Stimulated activated CD8-positive, alpha-beta memory T cell treated with anti-CD3 and anti-CD28 coated beads, Interleukin-7, amount 100 ng/mL, for 1 hour (primary cell): ENCODE measurements around the gene EXOSC10.
"Not testable (repeated sequence)": the region's sequence is repeated elsewhere in the genome, so short reads cannot be mapped to it uniquely, and the experiment has no call there.

ENCODE experiments used
- DNase-seq, 2 donors: peaks; one replicate each; pipeline ENCODE4 v3.0.0-alpha.2; 2020; ENCODE audit warnings: low read depth in 2 of 2

EXOSC10 gene

DNA sequence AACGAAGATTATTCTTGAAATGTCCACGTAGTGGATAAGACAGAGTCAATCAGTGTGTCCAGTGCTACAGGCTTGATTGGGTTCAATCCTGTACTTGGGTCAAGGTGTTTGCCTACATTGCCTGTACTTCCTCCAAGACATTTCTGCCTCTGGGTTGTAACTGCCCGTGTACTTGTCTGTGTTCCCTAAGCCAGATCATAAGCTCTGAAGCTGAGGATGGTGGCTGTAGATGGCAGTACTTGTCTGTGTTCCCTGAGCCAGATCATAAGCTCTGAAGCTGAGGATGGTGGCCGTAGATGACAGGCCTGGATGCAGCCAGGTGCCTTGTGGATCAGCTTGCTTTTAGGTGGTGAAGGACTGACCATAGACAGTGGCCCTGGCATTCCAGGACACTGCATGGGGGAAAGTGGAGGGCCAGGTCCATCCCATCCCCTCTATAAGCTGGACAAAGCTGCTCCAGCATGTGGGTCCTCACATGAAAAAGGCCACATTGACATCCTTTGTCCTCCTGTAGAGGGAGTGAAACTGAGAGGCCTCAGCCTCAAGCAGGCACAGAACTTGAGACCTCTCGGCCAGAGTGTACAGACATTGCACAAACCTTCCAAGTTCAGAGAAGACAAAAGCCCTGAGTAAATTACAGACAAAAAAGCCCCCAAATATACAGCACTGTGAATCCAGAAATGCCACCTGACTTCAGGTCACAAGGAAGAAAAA lies 37.9 kb downstream of the EXOSC10 start:
- no peak for DNase-seq

DNA sequence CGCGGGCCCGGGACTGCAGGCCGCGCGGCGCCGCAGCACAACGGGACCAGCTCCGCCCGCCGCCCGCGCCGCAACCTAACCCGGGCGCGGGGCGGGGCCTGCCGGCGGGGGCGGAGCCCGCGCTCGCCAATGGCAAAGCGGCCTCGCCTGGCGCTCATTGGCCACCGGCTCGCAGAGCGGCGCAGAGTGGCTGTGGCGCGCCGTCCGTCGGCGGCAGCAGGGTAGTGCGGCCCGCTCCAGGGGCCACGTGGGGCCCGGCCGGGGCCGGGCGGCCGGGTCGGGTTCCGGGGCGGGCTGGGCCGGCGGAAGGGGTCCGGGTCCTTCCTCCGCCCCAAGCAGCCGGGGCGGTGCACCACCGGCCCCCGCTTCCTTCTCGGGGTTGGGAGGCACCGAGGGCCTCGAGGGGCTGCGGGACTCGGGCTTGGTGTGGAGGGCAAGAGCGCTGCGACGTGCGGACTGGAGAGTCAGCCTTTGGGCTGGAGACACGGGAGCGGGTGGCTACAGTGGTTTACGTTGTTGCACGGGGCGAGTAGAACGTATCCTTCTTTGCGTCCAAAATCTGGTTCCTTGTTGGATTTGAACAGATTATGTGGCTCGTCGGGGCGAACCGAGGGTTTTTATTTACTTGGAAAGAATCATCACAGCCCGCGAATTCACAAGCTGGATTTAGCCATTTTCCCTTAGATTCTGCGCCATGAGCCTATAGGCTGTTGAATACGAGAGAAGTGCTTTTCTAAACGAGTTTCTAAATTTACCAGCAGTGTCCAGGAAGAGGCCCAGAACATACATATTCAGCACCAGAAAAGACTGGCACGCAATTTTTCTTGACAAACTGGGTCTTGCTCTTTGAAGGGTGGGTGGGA lies 39.5 kb downstream of the EXOSC10 start, which contains the start of gene SRM:
Gene SRM, minus strand, starts transcription at position 51 of the 863 bp plus-strand sequence. CDS start 75 bp downstream, outside the sequence.
- peak; percentile 74 to 77 for DNase-seq

DNA sequence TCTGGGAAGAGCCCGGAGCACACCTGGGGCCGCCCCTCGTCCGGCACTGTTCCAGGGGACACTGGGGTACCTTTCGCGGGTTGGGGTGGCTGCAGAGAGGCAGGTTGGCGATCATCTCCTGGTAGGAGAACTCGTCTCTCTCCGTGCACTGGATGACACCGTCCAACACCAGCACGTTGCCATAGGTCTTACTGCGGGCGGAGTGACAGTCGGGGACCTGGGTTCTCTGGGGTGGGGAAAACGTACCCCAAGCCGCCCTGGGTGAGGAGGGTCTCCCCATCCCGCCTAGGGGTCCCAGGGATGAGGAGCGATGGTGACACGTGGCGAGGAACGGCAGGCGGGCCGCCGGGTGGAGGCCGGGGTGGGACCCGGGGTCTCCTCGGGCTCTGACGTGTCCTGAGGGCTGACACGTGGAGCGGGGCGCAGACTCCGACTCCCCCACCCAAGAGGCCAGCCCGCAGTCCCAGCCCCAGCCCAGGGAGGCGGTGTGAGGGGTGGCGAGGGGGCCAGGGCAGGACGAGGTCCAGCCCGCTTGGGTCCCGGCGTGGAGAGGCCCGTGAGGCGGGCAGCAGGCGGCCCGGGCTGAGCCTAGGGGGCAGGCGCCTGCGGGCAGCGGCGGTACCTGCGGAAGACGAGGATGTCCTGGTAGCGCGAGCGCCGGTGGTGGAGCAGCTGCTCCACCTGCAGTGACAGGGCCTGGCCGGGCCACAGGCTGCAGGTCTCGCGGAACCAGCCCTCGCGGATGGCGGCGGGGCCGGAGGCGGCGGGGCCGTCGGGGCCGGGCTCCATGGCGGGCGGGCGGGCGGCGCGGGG lies 40.3 kb downstream of the EXOSC10 start:
- no peak for DNase-seq

GRCh38 chr1:11058595-11059154 lies 41.0 kb downstream of the EXOSC10 start:
- no peak for DNase-seq

- DNase-seq: no peak
These were observed 41.6 kb downstream of the EXOSC10 start for GRCh38 chr1:11058026-11058425.

DNA sequence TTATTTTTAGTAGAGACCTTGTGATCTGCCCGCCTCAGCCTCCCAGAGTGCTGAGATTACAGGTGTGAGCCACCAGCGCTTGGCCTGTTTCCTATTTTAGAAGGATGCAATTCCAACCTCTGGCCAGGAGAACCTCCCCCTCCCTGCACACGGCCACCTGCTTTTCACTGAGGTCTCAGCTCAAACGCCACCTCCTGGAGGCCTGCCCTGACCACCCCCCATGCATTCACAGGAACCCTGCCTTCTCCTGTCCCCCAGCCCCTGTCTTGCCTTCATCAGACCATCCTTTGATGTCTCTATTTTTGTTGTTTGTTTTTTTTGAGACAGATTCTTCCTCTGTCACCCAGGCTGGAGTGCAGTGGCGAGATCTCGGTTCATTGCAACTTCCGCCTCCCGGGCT lies 42.2 kb downstream of the EXOSC10 start:
- DNase-seq: no peak

GRCh38 chr1:11056504-11056903 lies 43.2 kb downstream of the EXOSC10 start:
- no peak for DNase-seq

DNA sequence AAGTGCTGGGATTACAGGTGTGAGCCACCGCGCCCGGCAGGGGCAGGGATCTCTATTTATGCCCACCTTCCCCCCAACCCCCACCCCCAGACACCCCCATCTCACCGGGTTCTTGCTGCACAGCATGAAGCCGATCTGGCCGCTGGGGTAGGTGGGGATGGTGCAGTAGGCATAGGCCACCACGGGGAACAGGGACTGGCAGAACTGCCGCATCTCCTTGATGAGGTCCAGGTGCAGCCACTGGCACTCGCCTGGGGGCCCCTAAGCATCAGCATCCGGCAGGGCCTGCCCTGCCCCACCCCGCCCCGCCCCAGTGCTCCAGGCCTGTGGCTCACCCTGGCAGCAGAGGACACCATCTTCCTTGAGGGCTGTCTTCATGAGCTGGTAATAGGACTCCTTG lies 44.0 kb downstream of the EXOSC10 start:
- no peak for DNase-seq

DNA sequence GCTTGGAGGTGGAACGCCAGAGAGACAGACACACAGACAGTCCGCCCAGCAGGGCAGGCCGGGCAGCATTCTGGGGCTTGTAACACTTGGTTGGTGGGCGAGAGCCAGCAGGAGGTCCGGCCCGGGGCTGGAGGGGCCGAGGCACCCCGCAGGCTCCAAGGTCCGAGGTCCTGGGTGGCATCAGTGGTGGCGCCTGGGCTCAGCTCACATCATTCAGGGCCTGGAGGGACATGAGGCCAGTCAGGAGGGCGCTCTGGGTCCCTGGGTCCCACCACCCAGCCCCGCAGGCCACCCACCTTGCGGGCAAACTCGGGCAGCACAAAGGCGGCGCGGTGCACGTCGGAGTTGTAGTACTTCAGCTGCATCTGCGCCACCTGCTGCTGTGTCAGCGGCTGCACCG lies 45.0 kb downstream of the EXOSC10 start:
- DNase-seq: no peak

- DNase-seq: no peak
These were observed 45.5 kb downstream of the EXOSC10 start for GRCh38 chr1:11054181-11054580.

- no peak for DNase-seq
These were observed 45.9 kb downstream of the EXOSC10 start for GRCh38 chr1:11053758-11054137.

GRCh38 chr1:11052839-11053757 lies 46.6 kb downstream of the EXOSC10 start:
- no peak for DNase-seq

DNA sequence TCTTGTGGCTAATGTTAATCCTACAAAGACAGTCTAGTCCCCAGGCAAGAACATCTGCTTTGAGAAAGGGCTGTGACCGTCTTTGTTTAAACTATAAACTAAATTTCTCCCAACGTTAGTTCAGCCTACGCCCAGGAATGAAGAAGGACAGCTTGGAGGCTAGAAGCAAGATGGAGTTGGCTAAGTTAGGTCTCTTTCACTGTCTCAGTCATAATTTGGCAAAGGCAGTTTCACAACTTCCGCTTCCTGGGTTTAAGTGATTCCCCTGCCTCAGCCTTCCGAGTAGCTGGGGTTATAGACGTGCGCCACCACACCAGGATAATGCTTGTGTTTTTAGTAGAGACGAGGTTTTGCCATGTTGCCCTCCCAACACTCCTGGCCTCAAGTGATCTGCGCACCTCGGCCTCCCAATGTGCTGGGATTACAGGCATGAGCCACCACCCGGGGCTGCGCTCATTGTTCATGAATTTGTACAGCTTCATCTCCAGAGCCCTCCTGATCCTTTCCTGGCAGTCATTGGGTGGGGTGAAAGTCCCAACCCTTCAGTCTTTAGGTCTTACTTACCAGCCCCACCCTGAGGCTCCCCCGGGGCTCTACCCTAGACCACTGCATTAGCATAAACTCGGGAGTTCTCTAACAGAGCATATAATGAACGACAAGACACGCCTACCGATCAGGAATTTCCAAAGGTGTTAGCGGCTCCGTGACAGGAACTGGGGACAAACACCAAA lies 47.7 kb downstream of the EXOSC10 start:
- DNase-seq: no peak

DNA sequence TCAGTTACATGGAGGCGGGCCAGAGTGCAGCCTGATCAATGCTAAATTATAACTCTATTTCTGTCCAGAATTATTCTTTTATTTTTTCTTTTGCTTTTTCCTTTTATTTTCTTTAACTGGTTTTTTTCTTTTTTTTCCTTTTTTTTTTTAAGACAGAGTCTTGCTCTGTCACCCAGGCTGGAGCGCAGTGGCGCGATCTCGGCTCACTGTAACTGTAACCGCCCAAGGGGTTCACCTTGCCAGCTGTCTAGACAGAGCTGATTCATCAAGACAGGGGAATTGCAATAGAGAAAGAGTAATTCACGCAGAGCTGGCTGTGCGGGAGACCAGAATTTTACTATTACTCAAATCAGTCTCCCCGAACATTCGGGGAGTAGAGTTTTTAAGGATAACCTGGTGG lies 48.5 kb downstream of the EXOSC10 start:
- not testable (repeated sequence) for DNase-seq

- DNase-seq: no peak
These were observed 52.9 kb downstream of the EXOSC10 start, which contains the start of gene MASP2 for GRCh38 chr1:11046625-11047365. MASP2 (minus strand) TSS chr1:11047239; CDS start chr1:11047207, 32 bp downstream.

- no peak for DNase-seq
These were observed 53.5 kb downstream of the EXOSC10 start for GRCh38 chr1:11046270-11046566.

DNA sequence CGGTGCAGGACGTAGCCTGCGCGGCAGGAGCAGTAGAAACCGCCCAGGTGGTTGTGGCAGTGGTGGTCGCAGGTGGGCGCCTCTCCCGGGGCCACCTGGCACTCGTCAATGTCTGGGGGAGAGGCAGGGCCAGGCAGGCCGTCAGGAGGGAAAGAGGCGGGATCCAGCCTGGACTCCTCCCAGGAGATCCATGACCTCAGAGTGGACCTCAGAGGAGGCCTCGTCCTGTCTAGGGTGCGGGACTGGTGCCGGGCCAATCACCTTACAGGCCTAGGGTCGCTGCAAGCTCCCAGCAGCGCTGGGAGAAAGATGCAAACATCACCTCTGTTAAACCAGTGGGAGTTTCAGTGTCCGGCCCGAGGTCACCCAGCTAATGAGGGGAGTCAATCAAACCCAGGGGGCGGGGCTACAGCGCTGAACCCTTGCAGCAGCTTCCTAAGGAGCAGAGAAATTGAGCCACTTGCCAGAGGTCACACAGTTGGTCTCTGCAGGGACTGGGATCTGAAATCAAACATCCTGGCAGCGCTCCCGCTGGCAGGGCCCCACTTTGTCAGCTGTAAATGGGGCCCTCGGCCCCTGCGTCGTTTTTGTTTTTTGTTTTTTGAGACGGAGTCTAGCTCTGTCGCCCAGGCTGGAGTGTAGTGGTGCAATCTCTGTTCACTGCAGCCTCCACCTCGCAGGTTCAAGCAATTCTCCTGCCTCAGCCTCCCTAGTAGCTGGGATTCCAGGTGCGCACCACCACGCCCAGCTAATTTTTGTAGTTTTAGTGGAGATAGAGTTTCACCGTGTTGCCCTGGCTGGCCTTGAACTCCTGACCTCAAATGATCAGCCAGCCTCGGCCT lies 54.0 kb downstream of the EXOSC10 start:
- no peak for DNase-seq

DNA sequence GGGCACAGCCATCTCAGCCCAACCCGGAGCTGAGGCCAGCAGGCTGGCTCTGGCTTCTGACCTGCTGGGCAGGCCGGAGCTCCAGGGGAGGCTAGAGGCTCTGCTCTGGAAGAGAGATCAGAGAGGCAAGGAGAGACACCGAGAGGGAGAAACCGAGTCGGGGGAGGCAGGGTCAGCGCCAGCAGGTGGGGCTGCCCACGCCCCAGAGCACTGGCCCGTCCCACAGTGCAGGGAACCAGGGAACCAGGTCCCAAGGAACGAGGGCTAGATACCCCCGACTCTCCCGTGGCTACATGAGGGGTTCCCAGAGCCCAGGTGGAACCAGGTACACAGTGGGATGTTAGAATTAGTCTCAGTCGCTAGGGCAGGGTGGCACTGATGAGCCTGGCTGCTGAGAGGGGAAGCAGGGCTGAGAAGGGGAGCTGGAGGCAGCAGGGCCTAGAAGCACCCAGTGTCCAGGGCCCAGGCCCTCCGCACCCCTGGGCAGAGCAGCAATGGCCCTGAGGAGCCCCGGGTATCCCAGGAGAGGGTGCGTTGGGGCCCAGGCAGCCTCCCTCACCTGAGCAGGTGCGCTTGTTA lies 54.7 kb downstream of the EXOSC10 start:
- DNase-seq: no peak
